ENCODE data around the gene EIF2B4. TPM values are rescaled to one million over a fixed set of nuclear protein-coding genes. Genes with fewer than 3 reads are reported as not detected.

EIF2B4 gene
- total and polyA plus RNA-seq, 10 donors, result 26.5 to 58.1 (median 30.6) TPM

DNA sequence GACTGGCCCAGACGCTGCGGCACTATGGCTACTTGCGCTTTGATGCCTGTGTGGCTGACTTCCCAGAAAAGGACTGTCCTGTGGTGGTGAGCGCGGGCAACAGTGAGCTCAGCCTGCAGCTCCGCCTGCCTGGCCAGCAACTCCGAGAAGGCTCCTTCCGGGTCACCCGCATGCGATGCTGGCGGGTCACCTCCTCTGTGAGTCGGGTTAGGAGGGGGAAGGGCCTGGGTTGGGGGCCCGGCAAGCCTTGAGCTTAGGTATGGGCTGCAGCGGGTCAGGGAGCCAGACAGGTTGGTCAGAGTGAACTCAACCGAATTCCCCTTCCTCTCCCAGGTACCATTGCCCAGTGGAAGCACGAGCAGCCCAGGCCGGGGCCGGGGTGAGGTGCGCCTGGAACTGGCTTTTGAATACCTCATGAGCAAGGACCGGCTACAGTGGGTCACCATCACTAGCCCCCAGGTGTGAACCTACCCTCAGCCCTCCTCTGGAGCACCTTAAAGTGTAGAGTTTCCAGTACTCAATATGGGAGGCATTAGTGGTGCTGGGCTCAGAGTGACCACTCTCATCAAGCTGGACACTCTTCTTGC lies 5.5 kb upstream of the EIF2B4 start:
- peaks cover 0 to 71% (median 59%) of the 10 kb centered on the region in 6 donors for H3K36me3 ChIP-seq
- no peak overlapping the region for H3K4me3 ChIP-seq
- intact Hi-C loops (cut with DNase I; ENCODE audit: low total_unique reads), result no loop called here
- no peak overlapping the region for H3K27ac ChIP-seq
- H3K9me3 ChIP-seq, result no peaks in the 10 kb centered on the region
- WGBS, 5 donors, result 90 to 96% (median 95%) methylated on average over 11 to 20 of the region's 20 CpGs
- TF ChIP-seq POLR2AphosphoS5 (IDR thresholded peaks at IDR 0.05), result peak in 2 of 3 donors; percentile 36 to 74
- TF ChIP-seq, protein P1, sequence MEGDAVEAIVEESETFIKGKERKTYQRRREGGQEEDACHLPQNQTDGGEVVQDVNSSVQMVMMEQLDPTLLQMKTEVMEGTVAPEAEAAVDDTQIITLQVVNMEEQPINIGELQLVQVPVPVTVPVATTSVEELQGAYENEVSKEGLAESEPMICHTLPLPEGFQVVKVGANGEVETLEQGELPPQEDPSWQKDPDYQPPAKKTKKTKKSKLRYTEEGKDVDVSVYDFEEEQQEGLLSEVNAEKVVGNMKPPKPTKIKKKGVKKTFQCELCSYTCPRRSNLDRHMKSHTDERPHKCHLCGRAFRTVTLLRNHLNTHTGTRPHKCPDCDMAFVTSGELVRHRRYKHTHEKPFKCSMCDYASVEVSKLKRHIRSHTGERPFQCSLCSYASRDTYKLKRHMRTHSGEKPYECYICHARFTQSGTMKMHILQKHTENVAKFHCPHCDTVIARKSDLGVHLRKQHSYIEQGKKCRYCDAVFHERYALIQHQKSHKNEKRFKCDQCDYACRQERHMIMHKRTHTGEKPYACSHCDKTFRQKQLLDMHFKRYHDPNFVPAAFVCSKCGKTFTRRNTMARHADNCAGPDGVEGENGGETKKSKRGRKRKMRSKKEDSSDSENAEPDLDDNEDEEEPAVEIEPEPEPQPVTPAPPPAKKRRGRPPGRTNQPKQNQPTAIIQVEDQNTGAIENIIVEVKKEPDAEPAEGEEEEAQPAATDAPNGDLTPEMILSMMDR (IDR thresholded peaks at IDR 0.05 in 8 of 11, conservative IDR thresholded peaks at IDR 0.05 in 3 of 11), result no peak
- peak; percentile 77 for DNase-seq
- no peaks in the 10 kb centered on the region for H3K27me3 ChIP-seq (replicated peaks in 1 of 7)
- peaks cover 26 to 86% (median 48%) of the 10 kb centered on the region in 6 donors for H3K4me1 ChIP-seq

DNA sequence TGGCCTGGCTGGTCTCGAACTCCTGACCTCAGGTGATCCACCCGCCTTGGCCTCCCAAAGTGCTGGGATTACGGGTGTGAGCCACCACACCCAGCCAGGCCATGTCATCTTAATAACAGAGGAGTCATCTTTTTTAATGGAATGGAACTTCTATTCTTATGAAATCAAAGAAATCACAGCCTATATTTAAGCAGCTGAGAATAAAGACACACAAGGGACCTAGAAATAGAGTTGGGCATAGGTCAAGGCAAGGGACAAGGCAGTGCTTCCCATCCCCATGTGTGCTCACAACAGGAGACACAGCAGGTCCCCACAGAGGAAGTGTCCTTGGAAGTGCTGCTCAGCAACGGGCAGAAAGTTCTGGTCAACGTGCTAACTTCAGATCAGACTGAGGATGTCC lies 3.4 kb upstream of the EIF2B4 start:
- WGBS, 5 donors, result 80 to 89% (median 86%) methylated on average over 5 of the region's 5 CpGs
- TF ChIP-seq, protein P1 (IDR thresholded peaks at IDR 0.05 in 8 of 11, conservative IDR thresholded peaks at IDR 0.05 in 3 of 11), result no peak
- TF ChIP-seq POLR2A (IDR thresholded peaks at IDR 0.05) (no peak), POLR2AphosphoS5 (IDR thresholded peaks at IDR 0.05) (no peak)
- peaks cover 0 to 72% (median 58%) of the 10 kb centered on the region in 6 donors for H3K36me3 ChIP-seq
- peaks cover 28 to 82% (median 45%) of the 10 kb centered on the region in 6 donors for H3K4me1 ChIP-seq
- DNase-seq, result no peak
- no peaks in the 10 kb centered on the region for H3K9me3 ChIP-seq
- no peak overlapping the region for H3K4me3 ChIP-seq
- H3K27me3 ChIP-seq (replicated peaks in 1 of 7), result no peaks in the 10 kb centered on the region
- intact Hi-C loops (cut with DNase I; ENCODE audit: low total_unique reads), result no loop called here
- H3K27ac ChIP-seq, result no peak overlapping the region

DNA sequence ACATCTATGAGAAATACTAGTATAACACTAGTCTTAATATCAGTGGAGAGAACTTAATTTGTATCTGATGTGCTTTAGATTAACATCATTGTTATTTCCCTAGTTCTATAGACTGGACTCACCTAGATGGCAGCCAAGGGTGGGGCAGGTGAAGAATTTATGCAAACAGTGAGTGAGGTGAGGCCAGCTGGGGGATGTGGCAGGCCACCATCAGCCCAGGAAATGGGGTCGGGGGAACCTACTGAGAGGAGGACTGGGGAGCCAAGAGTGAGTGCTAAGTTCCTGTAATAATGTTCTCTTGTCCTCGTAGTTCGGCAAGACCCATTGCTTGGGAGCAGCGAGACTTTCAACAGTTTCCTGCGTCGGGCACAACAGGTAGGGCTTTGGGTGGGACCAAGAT lies 2.8 kb upstream of the EIF2B4 start:
- Histone ChIP-seq H3K4me1 (peaks cover 30 to 82% (median 43%) of the 10 kb centered on the region in 6 donors), H3K36me3 (peaks cover 0 to 72% (median 54%) of the 10 kb centered on the region in 6 donors), H3K27ac (peak overlapping the region in 4 of 8 donors; percentile 9 to 98 (median 98)), H3K9me3 (no peaks in the 10 kb centered on the region), H3K27me3 (replicated peaks in 1 of 7) (no peaks in the 10 kb centered on the region), H3K4me3 (no peak overlapping the region)
- TF ChIP-seq, protein P1 (IDR thresholded peaks at IDR 0.05 in 8 of 11, conservative IDR thresholded peaks at IDR 0.05 in 3 of 11), result no peak
- no peak for TF ChIP-seq POLR2AphosphoS5 (IDR thresholded peaks at IDR 0.05)
- no peak for TF ChIP-seq POLR2A (IDR thresholded peaks at IDR 0.05)
- intact Hi-C loops (cut with DNase I; ENCODE audit: low total_unique reads), result no loop called here
- no peak for DNase-seq
- WGBS, 5 donors, result 81 to 89% (median 85%) methylated on average over 6 of the region's 6 CpGs

DNA sequence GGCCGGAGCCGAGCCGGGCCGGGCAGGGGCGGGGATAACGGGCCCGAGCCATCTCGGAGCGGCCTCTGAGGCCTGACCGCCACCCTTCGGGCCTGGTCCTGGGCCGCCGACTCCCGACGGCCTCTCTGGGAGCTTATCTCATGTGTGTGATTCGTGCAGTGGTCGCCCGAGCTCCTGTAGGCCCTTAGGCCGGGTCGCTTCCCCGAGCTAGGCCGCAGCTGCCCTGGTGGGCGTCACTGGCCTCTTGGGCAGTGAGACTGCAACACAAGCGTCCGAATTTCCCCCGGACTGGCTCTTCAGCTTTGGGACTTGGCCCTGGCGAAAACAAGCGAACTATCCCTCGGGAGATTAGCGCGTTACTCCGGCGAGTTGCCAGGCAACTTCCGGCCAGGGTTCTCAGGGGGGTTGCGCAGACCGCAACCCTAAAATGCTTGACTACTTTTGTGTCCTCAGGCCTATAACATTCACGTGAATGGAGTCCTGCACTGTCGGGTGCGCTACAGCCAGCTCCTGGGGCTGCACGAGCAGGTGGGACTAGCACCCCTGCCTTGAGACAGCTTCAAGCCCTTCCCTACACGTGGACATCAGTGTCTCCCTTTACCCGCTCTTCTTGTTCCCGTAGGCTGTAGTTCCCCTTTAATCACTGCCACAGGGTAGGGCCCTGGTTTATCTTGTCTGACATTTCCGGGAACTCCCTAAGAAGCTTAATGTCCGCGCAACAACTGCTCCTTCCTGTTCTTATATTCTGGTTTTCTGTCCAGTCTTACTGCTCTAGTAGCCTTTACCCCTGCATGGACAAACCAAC lies 880 bp upstream of the EIF2B4 start:
- peaks cover 30 to 66% (median 43%) of the 10 kb centered on the region in 6 donors for H3K4me1 ChIP-seq
- no peak for DNase-seq
- intact Hi-C loops (cut with DNase I; ENCODE audit: low total_unique reads), result no loop called here
- TF ChIP-seq, protein P1 (IDR thresholded peaks at IDR 0.05 in 8 of 11, conservative IDR thresholded peaks at IDR 0.05 in 3 of 11), result no peak
- TF ChIP-seq POLR2AphosphoS5 (IDR thresholded peaks at IDR 0.05), result peak in 2 of 3 donors; percentile 43 to 47
- peaks cover 0 to 72% (median 54%) of the 10 kb centered on the region in 6 donors for H3K36me3 ChIP-seq
- no peaks in the 10 kb centered on the region for H3K9me3 ChIP-seq
- H3K27me3 ChIP-seq (replicated peaks in 1 of 7), result no peaks in the 10 kb centered on the region
- peak overlapping the region; percentile 99 to 100 (median 100) for H3K4me3 ChIP-seq
- 0 to 1% (median 0%) methylated on average over 29 to 46 of the region's 46 CpGs for WGBS, 5 donors
- peak overlapping the region; percentile 93 to 98 (median 96) for H3K27ac ChIP-seq
